GM19238 (cell line): ENCODE results near the gene ABCC3.

Experiments used
- DNase-seq: peaks from one replicate; pipeline ENCODE4 v3.0.0; 2011; ENCODE audit warnings: low spot score; ENCODE audit not compliant: insufficient read length

The ABCC3 gene

DNA sequence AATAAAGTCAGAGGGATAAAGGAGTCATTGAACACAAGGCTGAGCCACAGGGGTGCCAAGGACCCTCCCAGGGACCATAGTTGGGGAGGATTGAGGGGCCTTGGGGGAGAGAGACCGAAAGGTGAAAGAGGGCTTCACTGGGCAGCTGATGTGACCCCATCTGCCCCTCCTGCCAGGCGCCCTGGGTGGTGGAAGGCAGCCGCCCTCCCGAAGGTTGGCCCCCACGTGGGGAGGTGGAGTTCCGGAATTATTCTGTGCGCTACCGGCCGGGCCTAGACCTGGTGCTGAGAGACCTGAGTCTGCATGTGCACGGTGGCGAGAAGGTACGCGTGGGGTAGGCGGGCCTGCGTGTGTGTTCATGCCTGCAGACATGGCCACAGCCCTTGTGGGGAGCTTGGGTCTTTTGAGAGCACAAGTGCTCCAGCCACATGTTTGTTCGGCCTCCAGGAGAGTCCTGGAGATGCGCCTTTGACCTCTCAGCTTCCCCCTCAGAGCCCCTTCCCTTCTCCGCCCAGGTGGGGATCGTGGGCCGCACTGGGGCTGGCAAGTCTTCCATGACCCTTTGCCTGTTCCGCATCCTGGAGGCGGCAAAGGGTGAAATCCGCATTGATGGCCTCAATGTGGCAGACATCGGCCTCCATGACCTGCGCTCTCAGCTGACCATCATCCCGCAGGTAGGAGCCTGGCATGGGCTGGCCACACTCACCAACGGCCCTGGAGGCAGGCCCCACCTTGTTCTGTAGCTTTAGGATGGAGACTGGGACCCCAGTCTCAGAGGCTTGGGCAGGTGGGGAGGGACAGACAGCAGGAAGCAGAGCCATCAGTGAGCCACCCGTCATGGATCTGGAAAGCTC is 49.0 kb downstream of the ABCC3 start:
- no peak for DNase-seq

DNA sequence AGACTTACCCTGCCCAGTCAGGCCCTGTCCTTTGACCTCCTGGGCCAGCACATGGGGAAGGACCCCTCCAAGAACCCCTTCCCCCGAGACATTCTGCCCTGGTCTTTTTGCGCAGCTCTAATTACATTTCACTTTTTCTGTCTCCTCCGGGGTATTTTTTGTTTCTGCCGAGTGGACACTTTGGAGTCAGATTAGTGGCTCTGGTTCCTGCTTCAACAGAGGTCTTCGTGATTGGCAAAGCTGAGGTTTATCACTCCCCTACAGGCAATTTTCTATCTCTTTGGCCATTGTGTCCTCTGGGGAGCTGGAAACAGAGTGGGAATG is 49.6 kb downstream of the ABCC3 start:
- DNase-seq, result no peak

DNA sequence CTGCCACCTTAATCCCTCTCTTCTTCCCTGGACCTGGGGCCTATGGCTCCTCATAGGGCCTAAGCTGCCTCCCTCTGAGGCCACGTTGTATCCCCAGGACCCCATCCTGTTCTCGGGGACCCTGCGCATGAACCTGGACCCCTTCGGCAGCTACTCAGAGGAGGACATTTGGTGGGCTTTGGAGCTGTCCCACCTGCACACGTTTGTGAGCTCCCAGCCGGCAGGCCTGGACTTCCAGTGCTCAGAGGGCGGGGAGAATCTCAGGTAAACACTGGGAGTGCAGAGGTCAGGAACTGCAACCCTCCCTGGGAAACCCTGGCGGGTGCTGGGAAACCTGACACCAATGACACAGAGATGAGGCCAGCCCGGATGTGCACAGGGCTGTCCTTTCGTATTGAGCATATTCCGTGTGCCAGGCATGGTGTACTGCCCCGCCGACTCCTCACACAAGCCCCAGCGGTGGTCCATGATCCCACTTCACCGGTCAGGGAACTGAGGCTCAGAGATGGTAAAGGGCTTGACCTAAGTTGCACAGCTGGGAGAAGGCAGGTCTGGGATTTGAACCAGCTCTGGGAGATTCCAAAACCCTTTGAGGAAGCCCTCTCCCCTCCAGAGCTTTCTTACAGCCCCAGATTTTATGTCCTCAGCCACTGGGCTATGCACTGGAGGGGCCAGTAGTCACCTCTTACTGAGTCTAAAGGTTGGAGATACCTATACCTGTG is 50.1 kb downstream of the ABCC3 start:
- DNase-seq, result no peak

DNA sequence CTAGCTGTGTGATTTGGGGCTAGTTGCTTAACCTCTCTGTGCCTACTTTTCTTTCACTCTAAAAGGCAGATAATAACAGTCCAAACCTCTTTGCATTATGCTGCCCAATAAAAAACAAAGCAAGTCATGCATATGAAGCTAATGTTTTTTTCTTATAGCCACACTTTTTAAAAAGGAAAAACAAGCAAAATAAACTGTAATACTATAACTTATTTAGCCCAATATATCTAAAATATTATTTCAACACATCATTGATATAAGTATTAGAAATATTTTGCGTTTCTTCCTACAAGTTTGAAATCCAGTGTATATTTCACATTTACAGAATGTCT is 50.6 kb downstream of the ABCC3 start:
- no peak for DNase-seq

DNA sequence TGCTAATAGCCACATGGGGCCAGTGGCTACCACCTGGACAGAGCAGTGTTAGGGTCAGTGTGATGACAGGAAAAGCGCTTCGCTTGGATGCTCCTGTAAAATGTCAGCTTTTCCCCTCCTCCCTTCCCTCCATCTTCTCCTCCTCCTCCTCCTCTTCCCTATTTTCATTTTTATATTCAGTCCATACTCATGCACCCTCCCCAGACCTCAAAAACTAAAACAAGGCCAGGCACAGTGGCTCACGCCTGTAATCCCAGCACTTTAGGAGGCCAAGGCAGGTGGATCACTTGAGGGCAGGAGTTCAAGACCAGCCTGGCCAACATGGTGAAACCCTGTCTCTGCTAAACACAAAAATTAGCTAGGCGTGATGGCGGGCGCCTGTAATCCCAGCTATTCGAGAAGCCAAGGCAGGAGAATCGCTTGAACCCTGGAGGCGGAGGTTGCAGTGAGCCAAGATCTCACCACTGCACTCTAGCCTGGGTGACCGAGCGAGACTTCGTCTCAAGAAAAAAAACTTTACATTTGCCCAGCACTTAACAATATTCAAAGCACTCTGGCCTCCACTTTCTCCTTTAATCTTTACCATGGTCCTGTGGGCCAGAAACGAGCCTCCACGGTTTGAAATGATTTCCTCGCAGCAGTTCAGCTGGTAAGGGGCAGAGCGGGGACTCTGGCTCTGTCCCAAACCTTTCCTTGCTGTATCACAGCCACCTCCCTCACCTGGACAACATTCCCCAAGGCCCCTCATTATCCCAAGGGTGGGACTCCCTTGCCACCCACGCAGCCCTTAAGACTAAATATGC is 51.2 kb downstream of the ABCC3 start:
- DNase-seq, result no peak

DNA sequence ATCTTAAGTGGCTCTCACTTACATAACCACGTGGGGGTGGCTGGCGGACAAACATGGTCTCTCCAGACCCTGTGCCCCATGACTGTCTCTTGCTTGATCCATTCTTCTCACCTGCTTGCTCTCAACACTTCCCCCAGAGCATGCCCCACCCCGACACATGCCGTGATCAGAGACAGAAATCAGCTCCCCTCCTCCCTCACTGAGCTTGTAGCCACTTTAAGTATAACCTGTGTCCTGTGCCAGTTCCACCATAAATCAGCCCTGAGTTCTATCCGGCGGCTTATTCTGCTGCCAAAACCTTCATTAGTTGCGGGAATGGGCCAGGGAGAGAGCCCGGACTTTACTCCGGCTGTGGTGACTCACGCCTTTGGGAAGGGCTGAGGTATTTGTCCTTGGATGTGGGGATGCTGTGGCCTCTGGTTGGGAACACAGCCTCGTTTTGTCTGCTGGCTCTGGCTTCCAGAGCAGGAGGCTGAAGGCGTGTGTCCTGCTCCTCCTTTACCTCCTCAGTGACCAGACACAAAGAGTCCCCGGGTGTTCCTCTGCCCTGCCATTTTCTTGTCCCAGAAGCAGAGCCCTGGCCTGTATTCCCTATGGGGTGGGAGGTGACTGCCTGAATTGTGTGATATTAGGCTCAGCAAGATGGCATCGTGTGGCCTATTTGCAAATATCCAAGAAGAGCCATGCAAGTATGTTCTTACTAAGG is 52.0 kb downstream of the ABCC3 start:
- no peak for DNase-seq

DNA sequence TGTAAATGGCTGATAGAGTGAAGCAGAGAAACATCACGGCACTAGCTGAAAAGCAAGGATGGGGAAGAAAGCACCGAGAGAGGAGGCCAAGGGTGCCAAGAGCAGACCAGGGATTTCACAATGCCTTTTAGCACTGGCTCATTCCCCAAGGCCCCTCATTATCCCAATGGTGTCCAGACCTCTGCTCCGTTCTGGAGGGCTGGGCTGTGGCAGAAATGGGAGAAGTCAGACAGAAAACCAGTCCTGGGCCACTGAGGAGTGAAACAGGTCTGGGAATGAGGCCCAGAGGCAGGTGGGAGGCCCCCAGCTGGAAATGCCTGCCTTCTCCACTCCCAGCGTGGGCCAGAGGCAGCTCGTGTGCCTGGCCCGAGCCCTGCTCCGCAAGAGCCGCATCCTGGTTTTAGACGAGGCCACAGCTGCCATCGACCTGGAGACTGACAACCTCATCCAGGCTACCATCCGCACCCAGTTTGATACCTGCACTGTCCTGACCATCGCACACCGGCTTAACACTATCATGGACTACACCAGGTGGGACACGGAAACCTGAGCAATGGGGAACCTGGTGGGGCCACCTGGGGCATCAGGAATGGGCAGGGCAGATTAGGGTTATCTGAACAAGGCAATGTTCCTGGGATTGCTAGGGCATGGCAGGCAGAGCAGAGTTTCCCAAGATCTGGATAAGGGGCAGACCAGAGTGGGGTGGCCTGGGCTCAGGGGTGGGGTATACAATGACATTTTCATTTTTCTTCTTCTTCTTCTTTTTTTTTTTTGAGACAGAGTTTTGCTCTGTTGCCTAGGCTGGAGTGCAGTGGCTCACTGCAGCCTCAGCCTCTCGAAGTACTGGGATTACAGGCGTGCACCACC is 52.8 kb downstream of the ABCC3 start:
- no peak for DNase-seq

DNA sequence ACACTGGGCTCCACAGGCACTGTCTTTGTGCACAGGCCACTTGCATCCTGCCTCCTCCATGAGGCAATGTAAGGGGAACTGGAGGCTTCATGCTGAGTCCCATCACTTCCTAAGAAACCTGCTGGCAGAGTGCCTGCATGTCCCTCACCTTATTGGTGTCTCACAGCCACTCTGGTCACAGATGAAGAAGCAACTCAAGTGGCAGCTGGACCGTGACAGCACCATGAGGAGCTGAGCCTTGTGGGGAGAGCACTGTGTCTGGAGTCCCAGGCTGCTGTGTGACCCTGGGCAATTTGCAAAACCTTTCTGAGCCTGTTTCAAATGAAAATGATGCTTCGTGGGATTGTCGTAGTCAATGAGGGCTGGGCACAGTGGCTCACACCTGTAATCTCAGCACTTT is 53.6 kb downstream of the ABCC3 start:
- no peak for DNase-seq

DNA sequence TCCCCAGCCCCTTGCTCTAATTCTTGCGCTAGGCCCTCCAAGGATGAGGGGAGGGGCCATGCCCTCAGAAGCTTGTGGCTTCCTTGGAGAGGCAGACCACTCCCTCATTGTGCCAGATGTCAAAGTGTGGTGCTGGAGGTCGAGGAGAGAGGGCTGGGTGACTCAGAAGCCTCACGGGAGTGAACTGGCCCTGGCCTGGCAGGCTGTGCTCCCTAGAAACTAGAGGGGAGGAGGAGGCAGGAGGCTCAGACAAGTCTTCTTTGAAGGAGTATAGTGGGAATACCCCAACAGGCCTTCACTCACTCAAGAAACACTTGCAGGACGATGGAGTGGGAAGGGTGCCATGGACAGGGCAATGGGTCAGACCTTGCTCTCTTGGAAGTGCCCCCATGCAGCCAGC is 54.6 kb downstream of the ABCC3 start:
- DNase-seq, result no peak

DNA sequence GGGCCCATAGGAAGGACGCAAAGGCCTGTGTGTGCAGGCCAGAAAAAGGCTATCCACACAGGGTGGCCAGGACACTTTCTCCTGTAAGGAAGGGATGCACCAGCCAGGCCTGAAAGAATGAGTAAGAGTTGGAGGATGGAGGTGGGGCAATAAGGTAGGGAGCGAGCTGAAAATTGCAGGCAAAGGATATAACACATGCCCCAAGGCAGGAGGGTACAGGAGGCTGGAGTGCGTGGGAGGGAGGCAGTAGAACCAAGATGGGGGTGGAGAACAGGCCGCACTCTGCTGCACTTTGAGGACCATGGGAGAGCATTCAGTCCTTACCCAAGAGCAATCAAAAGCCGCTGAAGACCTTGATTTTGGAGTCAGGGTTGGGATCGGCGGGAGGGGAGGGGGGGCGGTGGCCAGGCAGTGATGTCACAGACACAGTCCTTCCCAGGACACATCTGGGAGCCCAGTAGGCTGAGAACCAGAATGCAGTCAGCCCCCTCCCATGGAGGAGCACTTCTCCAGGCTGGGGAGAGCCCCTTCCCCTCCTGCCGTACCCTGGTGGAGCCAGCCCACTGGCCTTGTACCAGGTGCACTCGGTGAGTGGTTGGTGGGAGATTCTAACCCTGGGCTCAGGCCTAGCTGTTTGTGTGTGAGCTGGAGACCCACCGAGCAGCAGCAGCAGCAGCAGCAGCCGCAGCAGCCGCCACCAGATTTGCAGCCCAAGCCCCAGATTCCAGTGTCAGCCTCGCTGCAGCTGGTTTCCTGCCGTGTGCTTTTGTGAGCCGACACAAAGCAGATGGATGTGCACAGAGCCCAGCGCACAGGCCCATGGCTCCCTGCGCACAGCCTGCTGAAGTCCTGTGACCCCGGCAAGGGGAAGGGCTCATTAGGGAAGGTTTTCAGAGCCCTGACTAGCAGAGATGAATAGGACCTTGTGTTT is 55.5 kb downstream of the ABCC3 start:
- DNase-seq, result no peak

DNA sequence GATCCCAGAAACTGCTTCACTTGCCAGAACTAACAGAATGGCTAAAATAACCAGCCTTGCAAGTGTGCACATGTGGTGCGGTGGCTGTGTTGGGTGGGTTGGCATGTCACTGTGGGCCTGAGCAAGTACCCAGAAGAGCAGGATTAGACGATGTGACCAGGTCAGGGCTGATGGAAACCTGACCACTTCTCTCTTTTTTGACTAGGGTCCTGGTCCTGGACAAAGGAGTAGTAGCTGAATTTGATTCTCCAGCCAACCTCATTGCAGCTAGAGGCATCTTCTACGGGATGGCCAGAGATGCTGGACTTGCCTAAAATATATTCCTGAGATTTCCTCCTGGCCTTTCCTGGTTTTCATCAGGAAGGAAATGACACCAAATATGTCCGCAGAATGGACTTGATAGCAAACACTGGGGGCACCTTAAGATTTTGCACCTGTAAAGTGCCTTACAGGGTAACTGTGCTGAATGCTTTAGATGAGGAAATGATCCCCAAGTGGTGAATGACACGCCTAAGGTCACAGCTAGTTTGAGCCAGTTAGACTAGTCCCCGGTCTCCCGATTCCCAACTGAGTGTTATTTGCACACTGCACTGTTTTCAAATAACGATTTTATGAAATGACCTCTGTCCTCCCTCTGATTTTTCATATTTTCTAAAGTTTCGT is 56.3 kb downstream of the ABCC3 start:
- no peak for DNase-seq

DNA sequence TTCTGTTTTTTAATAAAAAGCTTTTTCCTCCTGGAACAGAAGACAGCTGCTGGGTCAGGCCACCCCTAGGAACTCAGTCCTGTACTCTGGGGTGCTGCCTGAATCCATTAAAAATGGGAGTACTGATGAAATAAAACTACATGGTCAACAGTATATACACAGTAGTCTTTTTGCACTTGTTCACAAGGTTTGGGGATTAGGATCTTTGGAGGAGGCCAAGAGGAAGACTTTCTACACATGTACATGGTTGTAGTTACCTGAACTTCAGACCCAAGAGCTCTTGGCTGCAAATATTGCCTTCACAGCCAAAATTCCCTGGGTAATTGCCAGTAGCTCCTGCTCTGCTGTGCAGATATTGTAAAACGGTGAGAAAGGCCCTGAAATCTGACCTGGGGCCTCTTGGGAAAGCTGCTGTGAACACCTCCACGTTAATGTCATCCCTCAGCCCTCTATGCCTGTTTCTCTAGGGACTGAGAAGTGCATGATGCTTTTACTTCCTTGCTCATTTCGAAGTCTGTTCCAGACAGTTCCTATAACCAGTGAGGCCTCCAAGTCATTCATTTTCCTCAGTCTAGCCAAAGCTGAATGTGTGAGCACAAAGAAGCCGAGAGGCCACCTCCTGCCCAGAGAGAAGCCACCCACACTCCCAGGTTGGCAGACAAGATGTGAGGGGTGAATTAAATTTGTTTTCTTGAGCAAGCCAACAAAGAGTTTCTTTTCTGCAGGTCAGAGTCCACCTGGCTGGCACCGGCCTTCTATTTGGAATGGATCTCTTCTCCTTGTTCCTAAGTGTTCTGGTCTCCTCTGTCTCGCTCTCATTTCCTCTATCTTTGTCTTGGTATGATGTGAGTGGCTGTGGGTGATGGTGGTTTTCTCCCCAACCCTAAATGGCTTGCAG is 57.1 kb downstream of the ABCC3 start:
- no peak for DNase-seq

DNA sequence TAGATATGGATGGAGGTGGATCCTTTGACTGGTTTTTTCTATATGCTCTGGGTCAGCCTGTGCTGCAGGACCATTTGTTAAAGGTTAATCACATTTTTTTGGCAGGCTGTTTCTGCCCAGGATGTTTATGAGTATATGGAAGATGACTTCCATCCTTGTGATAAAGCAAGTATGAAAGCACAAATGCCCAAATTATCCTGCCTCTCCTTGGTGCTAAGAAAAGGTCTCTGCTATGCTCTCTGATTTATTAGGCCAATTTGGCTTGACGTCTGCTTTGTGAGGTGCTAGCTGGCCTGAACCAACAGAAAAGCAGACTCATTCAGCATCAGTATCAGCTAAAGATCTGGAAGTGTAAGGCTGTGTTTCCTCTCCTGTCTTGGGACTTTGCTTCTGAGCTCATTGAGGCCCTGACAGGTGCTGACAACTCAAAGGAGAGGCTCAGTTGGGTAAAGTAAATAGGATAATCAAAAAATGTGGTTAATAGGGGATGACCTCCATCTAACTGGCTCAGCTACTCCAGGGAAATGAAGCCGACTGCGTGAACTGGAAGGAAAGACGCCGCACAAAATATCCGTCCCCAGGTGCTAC is 57.9 kb downstream of the ABCC3 start:
- DNase-seq, result no peak

DNA sequence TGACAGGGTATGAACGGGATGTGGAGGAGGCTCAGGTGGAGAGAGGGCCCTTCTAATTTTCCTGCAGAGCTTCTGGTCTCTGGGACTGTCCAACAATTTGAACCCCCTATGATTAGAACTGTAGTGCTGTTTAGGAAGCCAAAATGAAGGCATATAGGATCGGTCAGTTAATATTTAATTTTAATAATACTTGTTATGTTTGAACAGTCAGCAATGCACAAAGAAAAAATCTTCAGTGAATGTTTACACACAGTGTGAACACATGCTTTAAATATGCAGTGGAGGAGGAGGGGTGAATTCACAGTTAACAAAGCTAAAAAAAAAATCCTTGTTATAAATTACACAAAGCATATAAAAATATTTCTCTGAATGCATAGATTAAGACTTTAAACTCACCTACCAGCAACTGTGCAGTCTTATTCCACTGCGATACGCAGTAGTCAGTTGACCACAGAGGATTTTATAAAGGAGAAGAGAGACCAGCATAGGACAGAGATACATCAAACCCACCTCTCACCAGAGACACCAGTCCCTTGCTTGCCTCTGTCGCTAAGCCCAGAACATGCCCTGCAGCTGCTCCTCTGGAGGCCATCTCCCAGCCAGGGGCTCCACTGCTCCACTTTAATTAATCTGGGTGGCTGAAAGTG is 58.5 kb downstream of the ABCC3 start:
- DNase-seq, result no peak

DNA sequence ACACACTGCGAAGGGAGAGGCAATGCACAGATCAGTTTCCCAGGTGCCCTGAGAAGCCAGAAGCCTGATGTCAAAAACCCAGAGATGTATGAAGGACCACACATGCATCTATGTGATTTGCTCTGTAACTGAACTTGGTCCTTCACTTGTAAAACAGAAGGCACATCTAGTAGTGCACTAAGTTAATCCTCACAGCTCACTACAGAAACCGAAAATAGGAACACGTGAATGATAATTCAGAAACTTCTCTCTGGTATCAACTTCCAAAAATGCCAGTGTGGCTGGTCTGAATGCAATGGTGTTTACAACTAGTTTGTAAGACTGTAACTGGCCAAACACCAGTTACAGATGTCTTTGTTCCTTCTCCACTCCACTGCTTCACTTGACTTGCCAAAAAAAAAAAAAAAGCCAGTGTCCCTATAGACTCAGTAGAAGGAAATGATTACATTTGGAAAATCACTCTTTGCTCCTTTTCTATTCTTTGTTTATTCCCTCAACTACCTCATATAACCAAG is 61.7 kb downstream of the ABCC3 start:
- no peak for DNase-seq

DNA sequence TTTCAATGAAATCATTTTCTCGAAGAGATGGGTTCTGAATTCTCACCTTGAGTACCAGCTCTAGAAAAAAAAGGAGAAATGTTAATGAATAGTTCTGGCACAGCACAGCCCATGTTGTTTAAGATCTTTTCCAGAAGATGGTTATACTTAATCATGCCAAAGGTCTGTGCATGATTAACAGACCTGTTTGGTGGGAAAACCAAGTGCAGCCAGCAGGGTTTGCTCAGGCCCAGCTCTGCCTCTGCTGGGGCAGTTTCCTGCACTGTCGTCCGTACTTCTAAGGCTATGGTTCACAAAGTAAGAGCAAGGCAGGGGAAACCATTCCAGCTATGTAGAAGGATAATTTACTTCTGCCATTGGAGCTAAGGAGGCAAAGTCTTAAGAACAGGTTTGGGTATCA is 62.4 kb downstream of the ABCC3 start:
- no peak for DNase-seq

DNA sequence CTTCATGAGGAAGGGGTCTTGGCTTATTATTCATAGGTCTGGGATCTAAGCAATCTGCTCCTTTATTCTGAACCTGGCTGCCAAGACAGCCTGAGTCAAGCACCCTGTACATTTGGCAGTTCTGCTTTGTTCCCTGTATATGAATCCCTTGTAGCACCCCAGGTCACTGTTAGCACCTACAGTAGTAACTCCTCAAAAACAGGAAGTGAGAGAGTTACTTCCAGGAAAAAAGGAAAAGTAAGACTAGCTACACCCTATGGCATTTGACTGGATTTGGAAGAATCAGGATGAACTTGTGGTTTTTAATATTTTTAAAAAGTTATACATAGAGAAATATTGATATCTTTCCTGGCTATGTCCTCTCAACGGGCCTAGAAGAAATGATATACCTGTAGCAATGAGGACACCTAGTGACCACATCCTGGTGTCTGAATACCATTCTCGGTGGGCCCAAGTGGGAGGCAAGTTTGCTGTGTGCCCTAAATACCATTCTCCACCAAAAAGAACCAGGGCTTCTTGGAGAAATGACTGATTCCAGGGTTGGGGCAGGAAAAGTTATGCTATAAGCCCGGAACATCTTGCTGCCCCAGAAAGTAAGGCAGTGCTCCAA is 63.1 kb downstream of the ABCC3 start:
- no peak for DNase-seq
